Measurements from ENCODE around the gene RAB6B.

- no peak for TF ChIP-seq ATF3 (CRISPR knock-in tag; conservative IDR thresholded peaks at IDR 0.05)
- no peak for TF ChIP-seq JAZF1 (CRISPR knock-in tag; IDR thresholded peaks at IDR 0.05)
- TF ChIP-seq TEAD4 (CRISPR knock-in tag; IDR thresholded peaks at IDR 0.05): no peak
- no peak for TF ChIP-seq USF2 (CRISPR knock-in tag; IDR thresholded peaks at IDR 0.05)
- no peak for TF ChIP-seq ETV6 (CRISPR knock-in tag; IDR thresholded peaks at IDR 0.05)
Measured at GRCh38 chr3:133892541-133893231, 3.0 kb downstream of the RAB6B start.
